HepG2 (cell line): ENCODE results near the gene ATRN. TPM values are rescaled to one million over a fixed set of nuclear protein-coding genes. Genes with fewer than 3 reads are reported as not detected.

ENCODE experiments used
- BCL6 ChIP-seq: IDR thresholded peaks from 2 replicates; pipeline ENCODE4 v1.6.1; 2016; ENCODE audit warnings: missing genetic modification reagents, missing compliant biosample characterization
- ELF4 ChIP-seq: sonication (generic); formaldehyde crosslinking; IDR thresholded peaks from 2 replicates; pipeline ENCODE4 v1.5.0; 2020; ENCODE audit warnings: missing genetic modification reagents, mild to moderate bottlenecking, moderate library complexity, borderline replicate concordance
- ERF ChIP-seq: IDR thresholded peaks from 2 replicates; pipeline ENCODE4 v1.6.1; 2018; ENCODE audit warnings: missing biosample characterization, missing genetic modification reagents
- ESRRA ChIP-seq: sonication (generic); formaldehyde crosslinking; IDR thresholded peaks from 2 replicates; pipeline ENCODE4 v1.5.1; 2020; ENCODE audit warnings: mild to moderate bottlenecking, low read depth, missing genetic modification reagents
- FLYWCH1 ChIP-seq: sonication (generic); formaldehyde crosslinking; IDR thresholded peaks from 2 replicates; pipeline ENCODE4 v1.8.1; 2023; ENCODE audit warnings: mild to moderate bottlenecking, missing genetic modification reagents
- HDAC2 ChIP-seq: sonication (generic); formaldehyde crosslinking; IDR thresholded peaks from 2 replicates; pipeline ENCODE4 v1.4.0; 2020; ENCODE audit warnings: missing genetic modification reagents
- HNF4A ChIP-seq: sonication (generic); formaldehyde crosslinking; IDR thresholded peaks from 2 replicates; pipeline ENCODE4 v1.4.0; 2020; ENCODE audit warnings: missing genetic modification reagents
- IRX3 ChIP-seq: sonication (generic); formaldehyde crosslinking; IDR thresholded peaks from 2 replicates; pipeline ENCODE4 v1.8.1; 2023; ENCODE audit warnings: mild to moderate bottlenecking, low read depth, missing genetic modification reagents, borderline replicate concordance
- MBD4 ChIP-seq: IDR thresholded peaks from 2 replicates; pipeline ENCODE4 v1.6.1; 2012; ENCODE audit warnings: low read length, inconsistent platforms, borderline replicate concordance
- MED13 ChIP-seq: sonication (generic); formaldehyde crosslinking; IDR thresholded peaks from 2 replicates; pipeline ENCODE4 v1.5.0; 2020; ENCODE audit warnings: missing genetic modification reagents
- MIXL1 ChIP-seq: IDR thresholded peaks from 2 replicates; pipeline ENCODE4 v1.6.1; 2016
- ONECUT2 ChIP-seq: sonication (generic); formaldehyde crosslinking; IDR thresholded peaks from 2 replicates; pipeline ENCODE4 v1.4.0; 2020; ENCODE audit warnings: missing genetic modification reagents
- RAD21 ChIP-seq: fragments of 450-650 bp; formaldehyde crosslinking; IDR thresholded peaks from 2 replicates; pipeline ENCODE4 v1.5.0; 2020; ENCODE audit warnings: mild to moderate bottlenecking
- RBAK ChIP-seq: sonication (generic); formaldehyde crosslinking; IDR thresholded peaks from 2 replicates; pipeline ENCODE4 v1.5.1; 2020; ENCODE audit warnings: mild to moderate bottlenecking, missing genetic modification reagents
- SAP130 ChIP-seq: IDR thresholded peaks from 2 replicates; pipeline ENCODE4 v1.6.1; 2016; ENCODE audit warnings: low read depth
- SETDB1 ChIP-seq: sonication (generic); formaldehyde crosslinking; IDR thresholded peaks from 2 replicates; pipeline ENCODE4 v1.5.1; 2020; ENCODE audit warnings: missing genetic modification reagents, mild to moderate bottlenecking, borderline replicate concordance
- TBX2 ChIP-seq: sonication (generic); formaldehyde crosslinking; IDR thresholded peaks from 2 replicates; pipeline ENCODE4 v1.5.0; 2020; ENCODE audit warnings: missing genetic modification reagents, mild to moderate bottlenecking, borderline replicate concordance
- ZMAT3 ChIP-seq: sonication (generic); formaldehyde crosslinking; conservative IDR thresholded peaks from 2 replicates; pipeline ENCODE4 v1.7.0; 2021; ENCODE audit warnings: missing genetic modification reagents
- ZNF33B ChIP-seq: sonication (generic); formaldehyde crosslinking; IDR thresholded peaks from 2 replicates; pipeline ENCODE4 v1.5.1; 2020; ENCODE audit warnings: mild to moderate bottlenecking, missing genetic modification reagents
- ZNF549 ChIP-seq: sonication (generic); formaldehyde crosslinking; IDR thresholded peaks from 2 replicates; pipeline ENCODE4 v1.5.0; 2020; ENCODE audit warnings: missing genetic modification reagents
- ZNF558 ChIP-seq: sonication (generic); formaldehyde crosslinking; IDR thresholded peaks from 2 replicates; pipeline ENCODE4 v1.9.0; 2022; ENCODE audit warnings: mild to moderate bottlenecking, missing genetic modification reagents, borderline replicate concordance
- ZNF567 ChIP-seq: sonication (generic); formaldehyde crosslinking; IDR thresholded peaks from 2 replicates; pipeline ENCODE4 v1.8.1; 2023; ENCODE audit warnings: mild to moderate bottlenecking, missing genetic modification reagents, borderline replicate concordance
- polyA plus RNA-seq, 8 experiments: library from polyadenylated mRNA; depleted of rRNA in 3 of 8; stranded (reverse) in 7 of 8; unstranded in 1 of 8; fragments of >200 nt; fragmentation: Illumina TruSeq in 4 of 8; extraction: Trizol in 4 of 8; gene quantifications; 2 replicates each; pipeline versions ENCODE4 v1.2.1 to v1.2.3, GENCODE V29; 2011 to 2016; ENCODE audit warnings: low read depth in 4 of 8, missing spikeins in 1 of 8, mixed read lengths in 1 of 8; ENCODE audit not compliant: insufficient read depth in 1 of 8
- total RNA-seq, 5 experiments: library from RNA; depleted of rRNA; stranded (reverse); fragments of >200 nt; fragmentation: Illumina TruSeq; extraction: Trizol; gene quantifications; 2 replicates each; pipeline ENCODE4 v1.2.3, GENCODE V29; 2016; ENCODE audit warnings: low read depth in 1 of 5
- TF ChIP-seq, protein P1 (sequence below): sonication (generic); formaldehyde crosslinking; IDR thresholded peaks from 2 replicates; pipeline ENCODE4 v1.4.0; 2020; ENCODE audit warnings: missing genetic modification reagents
- TF ChIP-seq, protein P2 (sequence below): sonication (generic); formaldehyde crosslinking; conservative IDR thresholded peaks from 2 replicates; pipeline ENCODE4 v1.4.0; 2020; ENCODE audit warnings: mild to moderate bottlenecking, missing genetic modification reagents, moderate library complexity
- TF ChIP-seq, protein P3 (sequence below): IDR thresholded peaks from 2 replicates; pipeline ENCODE4 v1.6.1; 2012; ENCODE audit warnings: inconsistent platforms
- TF ChIP-seq, protein P4 (sequence below): IDR thresholded peaks from 2 replicates; pipeline ENCODE4 v1.6.1; 2016; ENCODE audit warnings: mild to moderate bottlenecking

Gene ATRN
- total and polyA plus RNA-seq, 2 of the 13 experiments (the other 11 are each of a cell fraction or from before 2014, with no cell fraction given), result 44.2 to 81.1 TPM

DNA sequence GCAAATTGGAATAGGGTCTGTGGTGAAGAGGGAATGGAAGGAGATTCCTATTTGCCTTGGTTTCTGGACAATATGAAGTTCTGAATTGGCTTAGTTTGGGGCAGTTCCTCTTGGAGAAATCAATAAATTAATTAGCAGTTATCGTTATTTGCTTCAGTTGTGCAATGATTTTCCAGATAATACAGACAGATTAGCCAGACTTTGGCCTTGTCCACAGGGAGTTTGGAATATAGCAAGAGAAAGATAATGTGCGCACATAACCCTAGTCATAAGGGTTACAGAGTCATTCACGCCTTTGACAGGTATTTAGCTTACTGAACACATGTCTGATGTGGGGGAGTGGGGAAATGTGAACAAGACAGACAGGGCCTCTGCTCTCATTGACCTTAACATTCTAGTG, 1.3 kb downstream of the ATRN start (continued):
- TF ChIP-seq RBAK (0 out of 2 replicates have a peak, but pooled peaks have one; percentile 18), TBX2 (CRISPR knock-in tag) (no peak), MIXL1 (CRISPR knock-in tag) (peak; percentile 37; the same call in 1 of the 2 replicates), ELF4 (no peak), HNF4A (CRISPR knock-in tag) (peak; percentile 52), ZMAT3 (CRISPR knock-in tag) (0 out of 2 replicates have a peak, but pooled peaks have one; percentile 44), SAP130 (peak; percentile 56; the same call in 1 of the 2 replicates), HDAC2 (peak; percentile 21; the same call in 1 of the 2 replicates), RAD21 (CRISPR knock-in tag) (0 out of 2 replicates have a peak, but pooled peaks have one; percentile 20), ONECUT2 (peak; percentile 82), ERF (0 out of 2 replicates have a peak, but pooled peaks have one; percentile 13), ZNF33B (CRISPR knock-in tag) (no peak), ZNF558 (CRISPR knock-in tag) (no peak; the same call in 1 of the 2 replicates), ZNF549 (CRISPR knock-in tag) (no peak), FLYWCH1 (CRISPR knock-in tag) (0 out of 2 replicates have a peak, but pooled peaks have one; percentile 43), ESRRA (no peak), SETDB1 (CRISPR knock-in tag) (no peak), MBD4 (no peak), IRX3 (CRISPR knock-in tag) (no peak), ZNF567 (CRISPR knock-in tag) (0 out of 2 replicates have a peak, but pooled peaks have one; percentile 8), MED13 (CRISPR knock-in tag) (no peak), BCL6 (CRISPR knock-in tag) (no peak)
- TF ChIP-seq, protein P1, sequence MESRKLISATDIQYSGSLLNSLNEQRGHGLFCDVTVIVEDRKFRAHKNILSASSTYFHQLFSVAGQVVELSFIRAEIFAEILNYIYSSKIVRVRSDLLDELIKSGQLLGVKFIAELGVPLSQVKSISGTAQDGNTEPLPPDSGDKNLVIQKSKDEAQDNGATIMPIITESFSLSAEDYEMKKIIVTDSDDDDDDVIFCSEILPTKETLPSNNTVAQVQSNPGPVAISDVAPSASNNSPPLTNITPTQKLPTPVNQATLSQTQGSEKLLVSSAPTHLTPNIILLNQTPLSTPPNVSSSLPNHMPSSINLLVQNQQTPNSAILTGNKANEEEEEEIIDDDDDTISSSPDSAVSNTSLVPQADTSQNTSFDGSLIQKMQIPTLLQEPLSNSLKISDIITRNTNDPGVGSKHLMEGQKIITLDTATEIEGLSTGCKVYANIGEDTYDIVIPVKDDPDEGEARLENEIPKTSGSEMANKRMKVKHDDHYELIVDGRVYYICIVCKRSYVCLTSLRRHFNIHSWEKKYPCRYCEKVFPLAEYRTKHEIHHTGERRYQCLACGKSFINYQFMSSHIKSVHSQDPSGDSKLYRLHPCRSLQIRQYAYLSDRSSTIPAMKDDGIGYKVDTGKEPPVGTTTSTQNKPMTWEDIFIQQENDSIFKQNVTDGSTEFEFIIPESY (CRISPR knock-in tag), result no peak
- TF ChIP-seq, protein P2, sequence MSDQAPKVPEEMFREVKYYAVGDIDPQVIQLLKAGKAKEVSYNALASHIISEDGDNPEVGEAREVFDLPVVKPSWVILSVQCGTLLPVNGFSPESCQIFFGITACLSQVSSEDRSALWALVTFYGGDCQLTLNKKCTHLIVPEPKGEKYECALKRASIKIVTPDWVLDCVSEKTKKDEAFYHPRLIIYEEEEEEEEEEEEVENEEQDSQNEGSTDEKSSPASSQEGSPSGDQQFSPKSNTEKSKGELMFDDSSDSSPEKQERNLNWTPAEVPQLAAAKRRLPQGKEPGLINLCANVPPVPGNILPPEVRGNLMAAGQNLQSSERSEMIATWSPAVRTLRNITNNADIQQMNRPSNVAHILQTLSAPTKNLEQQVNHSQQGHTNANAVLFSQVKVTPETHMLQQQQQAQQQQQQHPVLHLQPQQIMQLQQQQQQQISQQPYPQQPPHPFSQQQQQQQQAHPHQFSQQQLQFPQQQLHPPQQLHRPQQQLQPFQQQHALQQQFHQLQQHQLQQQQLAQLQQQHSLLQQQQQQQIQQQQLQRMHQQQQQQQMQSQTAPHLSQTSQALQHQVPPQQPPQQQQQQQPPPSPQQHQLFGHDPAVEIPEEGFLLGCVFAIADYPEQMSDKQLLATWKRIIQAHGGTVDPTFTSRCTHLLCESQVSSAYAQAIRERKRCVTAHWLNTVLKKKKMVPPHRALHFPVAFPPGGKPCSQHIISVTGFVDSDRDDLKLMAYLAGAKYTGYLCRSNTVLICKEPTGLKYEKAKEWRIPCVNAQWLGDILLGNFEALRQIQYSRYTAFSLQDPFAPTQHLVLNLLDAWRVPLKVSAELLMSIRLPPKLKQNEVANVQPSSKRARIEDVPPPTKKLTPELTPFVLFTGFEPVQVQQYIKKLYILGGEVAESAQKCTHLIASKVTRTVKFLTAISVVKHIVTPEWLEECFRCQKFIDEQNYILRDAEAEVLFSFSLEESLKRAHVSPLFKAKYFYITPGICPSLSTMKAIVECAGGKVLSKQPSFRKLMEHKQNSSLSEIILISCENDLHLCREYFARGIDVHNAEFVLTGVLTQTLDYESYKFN (CRISPR knock-in tag), result peak; percentile 35; the same call in 1 of the 2 replicates
- TF ChIP-seq, protein P3, sequence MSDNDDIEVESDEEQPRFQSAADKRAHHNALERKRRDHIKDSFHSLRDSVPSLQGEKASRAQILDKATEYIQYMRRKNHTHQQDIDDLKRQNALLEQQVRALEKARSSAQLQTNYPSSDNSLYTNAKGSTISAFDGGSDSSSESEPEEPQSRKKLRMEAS, result 0 out of 2 replicates have a peak, but pooled peaks have one; percentile 18
- TF ChIP-seq, protein P4, sequence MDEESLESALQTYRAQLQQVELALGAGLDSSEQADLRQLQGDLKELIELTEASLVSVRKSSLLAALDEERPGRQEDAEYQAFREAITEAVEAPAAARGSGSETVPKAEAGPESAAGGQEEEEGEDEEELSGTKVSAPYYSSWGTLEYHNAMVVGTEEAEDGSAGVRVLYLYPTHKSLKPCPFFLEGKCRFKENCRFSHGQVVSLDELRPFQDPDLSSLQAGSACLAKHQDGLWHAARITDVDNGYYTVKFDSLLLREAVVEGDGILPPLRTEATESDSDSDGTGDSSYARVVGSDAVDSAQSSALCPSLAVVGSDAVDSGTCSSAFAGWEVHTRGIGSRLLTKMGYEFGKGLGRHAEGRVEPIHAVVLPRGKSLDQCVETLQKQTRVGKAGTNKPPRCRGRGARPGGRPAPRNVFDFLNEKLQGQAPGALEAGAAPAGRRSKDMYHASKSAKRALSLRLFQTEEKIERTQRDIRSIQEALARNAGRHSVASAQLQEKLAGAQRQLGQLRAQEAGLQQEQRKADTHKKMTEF (CRISPR knock-in tag), result 0 out of 2 replicates have a peak, but pooled peaks have one; percentile 15
